Measurements from ENCODE around the gene NELFB.

DNA sequence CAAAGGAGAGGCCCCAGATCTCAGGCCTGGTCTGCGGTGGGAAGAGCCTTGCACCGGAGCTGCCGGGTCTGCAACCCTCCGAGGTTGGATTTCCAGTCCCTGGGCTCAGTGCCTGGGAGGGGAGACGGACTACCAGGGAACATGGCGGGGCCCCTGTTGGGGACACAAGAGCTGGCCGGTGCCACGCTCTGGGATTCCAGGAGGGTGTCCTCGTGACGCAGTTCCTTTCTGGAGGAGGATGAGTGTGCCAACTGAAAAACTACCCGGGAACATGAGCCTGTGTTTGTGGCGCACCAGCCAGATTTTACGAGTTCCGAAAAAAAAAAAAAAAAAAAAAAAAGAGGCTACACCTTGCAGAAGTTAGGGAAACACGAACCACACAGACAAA, 38.0 kb downstream of the NELFB start:
- TF ChIP-seq, protein P1, sequence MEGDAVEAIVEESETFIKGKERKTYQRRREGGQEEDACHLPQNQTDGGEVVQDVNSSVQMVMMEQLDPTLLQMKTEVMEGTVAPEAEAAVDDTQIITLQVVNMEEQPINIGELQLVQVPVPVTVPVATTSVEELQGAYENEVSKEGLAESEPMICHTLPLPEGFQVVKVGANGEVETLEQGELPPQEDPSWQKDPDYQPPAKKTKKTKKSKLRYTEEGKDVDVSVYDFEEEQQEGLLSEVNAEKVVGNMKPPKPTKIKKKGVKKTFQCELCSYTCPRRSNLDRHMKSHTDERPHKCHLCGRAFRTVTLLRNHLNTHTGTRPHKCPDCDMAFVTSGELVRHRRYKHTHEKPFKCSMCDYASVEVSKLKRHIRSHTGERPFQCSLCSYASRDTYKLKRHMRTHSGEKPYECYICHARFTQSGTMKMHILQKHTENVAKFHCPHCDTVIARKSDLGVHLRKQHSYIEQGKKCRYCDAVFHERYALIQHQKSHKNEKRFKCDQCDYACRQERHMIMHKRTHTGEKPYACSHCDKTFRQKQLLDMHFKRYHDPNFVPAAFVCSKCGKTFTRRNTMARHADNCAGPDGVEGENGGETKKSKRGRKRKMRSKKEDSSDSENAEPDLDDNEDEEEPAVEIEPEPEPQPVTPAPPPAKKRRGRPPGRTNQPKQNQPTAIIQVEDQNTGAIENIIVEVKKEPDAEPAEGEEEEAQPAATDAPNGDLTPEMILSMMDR (IDR thresholded peaks at IDR 0.05), result no peak
- TF ChIP-seq EP300 (IDR thresholded peaks at IDR 0.05) (no peak), POLR2A (IDR thresholded peaks at IDR 0.05) (no peak)

Data from suprapubic skin (tissue), 3 donors.